SK-N-SH treated with all-trans-retinoic acid at 6 μM for 48 hours (cell line): ENCODE results near the gene SLC39A3.

Experiments used
- ATAC-seq: fragments of 200-7000 bp; cut with Tn5 transposase; 3 replicates; pipeline ENCODE4 v1.9.1; 2020; ENCODE audit warnings: mild to moderate bottlenecking, moderate library complexity
- ARNTL ChIP-seq: fragments of 450-650 bp; formaldehyde crosslinking; IDR thresholded peaks from 2 replicates; pipeline ENCODE4 v1.5.0; 2020; ENCODE audit warnings: low read depth, mild to moderate bottlenecking, moderate library complexity, borderline replicate concordance
- BACH2 ChIP-seq: fragments of 250-450 bp; sonication (Bioruptor Pico); IDR thresholded peaks from 2 replicates; pipeline ENCODE4 v1.9.0; 2021; ENCODE audit warnings: mild to moderate bottlenecking, borderline replicate concordance
- CREB5 ChIP-seq: fragments of 250-450 bp; sonication (Bioruptor Pico); IDR thresholded peaks from 2 replicates; pipeline ENCODE4 v1.5.1; 2020; ENCODE audit warnings: low read depth, mild to moderate bottlenecking, moderate library complexity
- CSDC2 ChIP-seq: fragments of 250-450 bp; sonication (Bioruptor Pico); IDR thresholded peaks from 2 replicates; pipeline ENCODE4 v1.5.0; 2020; ENCODE audit warnings: mild to moderate bottlenecking, moderate library complexity
- CSRNP3 ChIP-seq: fragments of 250-450 bp; sonication (Bioruptor Pico); IDR thresholded peaks from 2 replicates; pipeline ENCODE4 v1.5.1; 2021; ENCODE audit warnings: mild to moderate bottlenecking, moderate library complexity
- ESRRG ChIP-seq: fragments of 250-450 bp; sonication (Bioruptor Pico); IDR thresholded peaks from 2 replicates; pipeline ENCODE4 v1.6.1; 2021; ENCODE audit warnings: mild to moderate bottlenecking
- GLIS3 ChIP-seq: fragments of 250-450 bp; sonication (Bioruptor Pico); IDR thresholded peaks from 2 replicates; pipeline ENCODE4 v1.5.0; 2020; ENCODE audit warnings: mild to moderate bottlenecking, moderate library complexity
- ISL1 ChIP-seq: fragments of 250-450 bp; sonication (Bioruptor Pico); IDR thresholded peaks from 2 replicates; pipeline ENCODE4 v2.1.2; 2022; ENCODE audit warnings: mild to moderate bottlenecking, moderate library complexity
- OSR1 ChIP-seq: fragments of 250-450 bp; sonication (Bioruptor Pico); IDR thresholded peaks from 2 replicates; pipeline ENCODE4 v1.8.0; 2022; ENCODE audit warnings: moderate library complexity, mild to moderate bottlenecking, inconsistent platforms
- PATZ1 ChIP-seq: fragments of 250-450 bp; sonication (Bioruptor Pico); IDR thresholded peaks from 2 replicates; pipeline ENCODE4 v1.8.0; 2020; ENCODE audit warnings: mild to moderate bottlenecking, moderate library complexity, borderline replicate concordance
- POU6F1 ChIP-seq: fragments of 250-450 bp; sonication (Bioruptor Pico); IDR thresholded peaks from 2 replicates; pipeline ENCODE4 v1.8.0; 2021; ENCODE audit warnings: low read depth, mild to moderate bottlenecking, moderate library complexity, borderline replicate concordance
- PPARA ChIP-seq: fragments of 250-450 bp; sonication (Bioruptor Pico); IDR thresholded peaks from 2 replicates; pipeline ENCODE4 v1.5.0; 2020; ENCODE audit warnings: mild to moderate bottlenecking, borderline replicate concordance
- RARB ChIP-seq: fragments of 250-450 bp; sonication (Bioruptor Pico); IDR thresholded peaks from 2 replicates; pipeline ENCODE4 v1.8.0; 2021; ENCODE audit warnings: mild to moderate bottlenecking, moderate library complexity
- SNAI2 ChIP-seq: fragments of 250-450 bp; sonication (Bioruptor Pico); IDR thresholded peaks from 2 replicates; pipeline ENCODE4 v1.5.0; 2020; ENCODE audit warnings: mild to moderate bottlenecking, moderate library complexity
- TCF4 ChIP-seq: fragments of 250-450 bp; sonication (Bioruptor Pico); IDR thresholded peaks from 2 replicates; pipeline ENCODE4 v1.8.0; 2021; ENCODE audit warnings: mild to moderate bottlenecking, moderate library complexity, borderline replicate concordance
- TOX ChIP-seq: fragments of 250-450 bp; sonication (Bioruptor Pico); IDR thresholded peaks from 2 replicates; pipeline ENCODE4 v1.8.0; 2021; ENCODE audit warnings: mild to moderate bottlenecking, moderate library complexity, borderline replicate concordance
- TSHZ2 ChIP-seq: fragments of 250-450 bp; sonication (Bioruptor Pico); IDR thresholded peaks from 2 replicates; pipeline ENCODE4 v1.5.0; 2020; ENCODE audit warnings: mild to moderate bottlenecking, moderate library complexity
- ZFP3 ChIP-seq: fragments of 250-450 bp; sonication (Bioruptor Pico); IDR thresholded peaks from 2 replicates; pipeline ENCODE4 v1.5.0; 2020; ENCODE audit warnings: mild to moderate bottlenecking, moderate library complexity
- ZFP30 ChIP-seq: fragments of 450-650 bp; formaldehyde crosslinking; IDR thresholded peaks from 2 replicates; pipeline ENCODE4 v1.5.0; 2022; ENCODE audit warnings: mild to moderate bottlenecking, moderate library complexity
- ZNF565 ChIP-seq: fragments of 450-650 bp; formaldehyde crosslinking; conservative IDR thresholded peaks from 2 replicates; pipeline ENCODE4 v1.5.0; 2020; ENCODE audit warnings: low read depth, mild to moderate bottlenecking, moderate library complexity
- ZNF70 ChIP-seq: fragments of 450-650 bp; formaldehyde crosslinking; IDR thresholded peaks from 2 replicates; pipeline ENCODE4 v1.5.0; 2020; ENCODE audit warnings: mild to moderate bottlenecking, moderate library complexity
- ZNF8 ChIP-seq: fragments of 450-650 bp; formaldehyde crosslinking; IDR thresholded peaks from 2 replicates; pipeline ENCODE4 v1.5.0; 2020; ENCODE audit warnings: mild to moderate bottlenecking, moderate library complexity

Gene SLC39A3

GRCh38 chr19:2769218-2769617 is 29.4 kb upstream of the SLC39A3 start:
- TF ChIP-seq ZNF565 (CRISPR knock-in tag) (no peak), ARNTL (CRISPR knock-in tag) (no peak), BACH2 (CRISPR knock-in tag) (no peak), GLIS3 (no peak), ZFP3 (CRISPR knock-in tag) (no peak), TOX (no peak), RARB (CRISPR knock-in tag) (no peak), ESRRG (CRISPR knock-in tag) (no peak), ISL1 (no peak), ZNF70 (no peak), PATZ1 (CRISPR knock-in tag) (no peak), SNAI2 (no peak), CSRNP3 (CRISPR knock-in tag) (no peak), CSDC2 (CRISPR knock-in tag) (no peak), OSR1 (CRISPR knock-in tag) (no peak), TCF4 (CRISPR knock-in tag) (no peak), CREB5 (no peak), POU6F1 (no peak), ZNF8 (CRISPR knock-in tag) (no peak), PPARA (CRISPR knock-in tag) (no peak)
- ATAC-seq, result no peak

DNA sequence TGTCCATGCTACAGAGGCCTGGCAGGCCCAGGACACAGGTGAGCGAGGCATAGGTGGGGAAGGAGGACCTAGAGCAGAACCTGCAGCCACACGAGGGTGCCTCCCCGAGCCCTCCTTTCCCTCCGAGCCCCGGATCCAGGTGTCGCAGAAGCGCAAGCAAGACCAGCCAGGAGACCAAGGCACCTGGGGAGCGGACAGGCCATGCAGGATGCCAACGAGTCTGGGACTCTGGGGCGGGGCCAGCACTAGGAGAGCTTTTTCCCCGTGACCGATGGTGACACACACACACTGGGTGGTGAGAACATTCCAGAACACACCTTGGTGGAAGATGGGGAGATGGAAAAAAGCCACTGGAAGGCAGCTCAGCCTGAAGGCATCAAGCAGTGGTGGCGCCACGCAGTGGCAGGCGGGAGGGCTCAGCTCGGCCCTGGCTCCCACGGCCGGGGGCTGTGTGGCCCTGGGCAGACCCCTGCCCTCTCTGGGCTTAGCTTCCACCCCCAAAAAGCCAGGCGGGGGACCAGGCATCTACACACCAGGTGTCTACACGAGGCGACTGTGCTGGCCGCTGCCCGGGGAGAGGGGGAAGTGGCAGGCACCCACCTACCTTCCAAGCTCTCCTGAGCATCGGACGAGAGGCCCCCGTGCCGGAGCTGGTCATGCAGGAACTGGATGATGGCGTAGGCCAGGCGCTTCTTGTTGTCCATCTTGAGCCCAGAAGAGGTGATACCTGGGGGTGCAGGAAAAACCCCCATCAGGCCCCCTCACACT is 28.7 kb upstream of the SLC39A3 start:
- no peak for TF ChIP-seq PATZ1 (CRISPR knock-in tag)
- no peak for TF ChIP-seq ZFP3 (CRISPR knock-in tag)
- no peak for TF ChIP-seq TOX
- TF ChIP-seq CSDC2 (CRISPR knock-in tag), result no peak
- no peak for TF ChIP-seq ZFP30
- TF ChIP-seq SNAI2, result no peak
- no peak for TF ChIP-seq ZNF8 (CRISPR knock-in tag)
- TF ChIP-seq CSRNP3 (CRISPR knock-in tag), result no peak
- TF ChIP-seq RARB (CRISPR knock-in tag), result no peak
- no peak for ATAC-seq

GRCh38 chr19:2767688-2768087 is 27.9 kb upstream of the SLC39A3 start:
- no peak for ATAC-seq
- TF ChIP-seq RARB (CRISPR knock-in tag) (no peak), ZFP3 (CRISPR knock-in tag) (no peak), TSHZ2 (CRISPR knock-in tag) (no peak), CSDC2 (CRISPR knock-in tag) (no peak)
